Measurements from ENCODE around the gene ENPP1. TPM values are rescaled to one million over a fixed set of nuclear protein-coding genes. Genes with fewer than 3 reads are reported as not detected.

The ENPP1 gene
- total and polyA plus RNA-seq, 2 of the 4 experiments (the other 2 are of a cell fraction): 10.9 to 38.9 TPM

- Histone ChIP-seq H3K79me1 (ENCODE audit: low read depth in 1 of 2, low read length in 2 of 2) (peaks cover 0 to 19% of the 10 kb centered on the region in 2 experiments; a peak in 3 of 4 replicates), H2BK20ac (ENCODE audit: low read depth, low read length) (no peak overlapping the region), H4K8ac (ENCODE audit: low read depth in 2 of 2, low read length in 2 of 2) (no peak overlapping the region), H4K5ac (ENCODE audit: low read depth, low read length) (no peak overlapping the region), H3K23ac (ENCODE audit: low read depth, low read length) (no peak overlapping the region), H3K4me1 (ENCODE audit: control insufficient read depth, insufficient read depth, low read length) (no peaks in the 10 kb centered on the region), H3K9me3 (ENCODE audit: control insufficient read depth, insufficient read depth, low read length) (no peaks in the 10 kb centered on the region), H2AK9ac (replicated peaks; ENCODE audit: low read depth, low read length, poor library complexity) (no peak overlapping the region), H3K14ac (replicated peaks; ENCODE audit: low read depth, low read length) (no peak overlapping the region; the same call in 1 of the 2 replicates), H3K27me3 (ENCODE audit: control insufficient read depth, insufficient read depth, low read length) (no peaks in the 10 kb centered on the region), H2BK5ac (ENCODE audit: low read depth, low read length, poor library complexity, severe bottlenecking) (no peak overlapping the region), H3K9me1 (ENCODE audit: insufficient read depth, low read length) (no peaks in the 10 kb centered on the region), H2BK15ac (ENCODE audit: low read depth, low read length) (no peak overlapping the region), H3K56ac (ENCODE audit: extremely low read depth, insufficient read depth, low read length) (no peak overlapping the region), H2BK120ac (ENCODE audit: low read depth, low read length) (no peak overlapping the region), H3K9ac (ENCODE audit: low read depth, low read length) (no peak overlapping the region), H4K91ac (ENCODE audit: insufficient read depth, low read depth, low read length) (no peak overlapping the region), H2AK5ac (ENCODE audit: low read depth, low read length) (no peak overlapping the region), H4K20me1 (ENCODE audit: insufficient read depth, low read length) (no peaks in the 10 kb centered on the region), H3K4me2 (ENCODE audit: low read depth, low read length) (no peak overlapping the region), H2AFZ (replicated peaks; ENCODE audit: low read length, poor library complexity) (no peak overlapping the region), H3K4ac (ENCODE audit: low read depth, low read length) (no peak overlapping the region), H3K27ac (ENCODE audit: insufficient read depth, low read length) (no peak overlapping the region), H3K18ac (ENCODE audit: low read depth, low read length) (no peak overlapping the region), H3K4me3 (ENCODE audit: insufficient read depth, low read depth, low read length) (no peak overlapping the region), H3K36me3 (ENCODE audit: control insufficient read depth, insufficient read depth, low read length) (no peaks in the 10 kb centered on the region)
- intact Hi-C loops (cut with micrococcal nuclease) (no loop called here), in situ Hi-C loops (cut with MboI; ENCODE audit: low sequenced_read_pairs) (no loop called here), dilution Hi-C loops (cut with HindIII; ENCODE audit: low sequenced_read_pairs, unreplicated experiment) (no loop called here)
- TF ChIP-seq CHD1 (IDR thresholded peaks at IDR 0.05; ENCODE audit: low read depth, low read length) (no peak), MXI1 (IDR thresholded peaks at IDR 0.05; ENCODE audit: borderline replicate concordance, low read depth, low read length) (no peak), RCOR1 (IDR thresholded peaks at IDR 0.05; ENCODE audit: insufficient replicate concordance, low read length) (no peak), MAFK (IDR thresholded peaks at IDR 0.05; ENCODE audit: low read depth, low read length) (no peak), MAZ (IDR thresholded peaks at IDR 0.05; ENCODE audit: borderline replicate concordance, low read depth, low read length) (no peak), BHLHE40 (IDR thresholded peaks at IDR 0.05; ENCODE audit: low read depth, low read length) (no peak), CEBPB (IDR thresholded peaks at IDR 0.05; ENCODE audit: low read depth, low read length) (no peak), RAD21 (IDR thresholded peaks at IDR 0.05; ENCODE audit: low read length) (no peak), NFE2L2 (IDR thresholded peaks at IDR 0.05; ENCODE audit: low read depth, low read length) (no peak), USF2 (IDR thresholded peaks at IDR 0.05; ENCODE audit: low read depth, low read length) (no peak), POLR2A (IDR thresholded peaks at IDR 0.05; ENCODE audit: low read depth, low read length) (no peak), CTCF (conservative IDR thresholded peaks at IDR 0.05; ENCODE audit: low read depth, low read length) (no peak), FOS (IDR thresholded peaks at IDR 0.05; ENCODE audit: low read depth, low read length) (no peak), RFX5 (IDR thresholded peaks at IDR 0.05; ENCODE audit: low read depth, low read length) (no peak), ELK1 (IDR thresholded peaks at IDR 0.05; ENCODE audit: borderline replicate concordance, low read depth, low read length) (no peak), SMC3 (IDR thresholded peaks at IDR 0.05; ENCODE audit: low read depth, low read length) (no peak)
- no peak for DNase-seq
- ATAC-seq (ENCODE audit: low read depth): no peak
- no TSS peak for BruUV-seq (replicated peaks)
- WGBS, 2 experiments (ENCODE audit: extremely low coverage in 2 of 2, insufficient read length in 1 of 2): no CpG with 5 or more reads among the region's 3 CpGs
- CTCF ChIA-PET: interaction anchor here (0.9 kb wide), 1 partner anchor 119 kb away, joined by 3 read pairs; no protein-coding TSS in a partner anchor
- POLR2A ChIA-PET (ENCODE audit: unreplicated experiment): no interaction called here
Observed at GRCh38 chr6:131813991-131814390, 6.2 kb downstream of the ENPP1 start.

Data from IMR-90 (cell line).